Gastroesophageal sphincter (tissue), 3 donors: ENCODE results near the gene LSM6.

Experiments used
- POLR2A ChIP-seq, 2 donors: fragments of 450-650 bp; IDR thresholded peaks; one replicate each; pipeline ENCODE4 v1.6.1; 2017; ENCODE audit warnings: antibody characterized with exemption in 2 of 2, mild to moderate bottlenecking in 2 of 2, moderate library complexity in 1 of 2
- TF ChIP-seq, protein P1 (sequence below), 4 experiments: fragments of 200-600 bp in 2 of 4; fragments of 450-650 bp in 2 of 4; sonication (generic) in 1 of 4; IDR thresholded peaks; one replicate each; pipeline ENCODE4 v1.5.1; 2017 to 2019; ENCODE audit warnings: antibody characterized with exemption in 4 of 4, mild to moderate bottlenecking in 2 of 4, moderate library complexity in 2 of 4

DNA sequence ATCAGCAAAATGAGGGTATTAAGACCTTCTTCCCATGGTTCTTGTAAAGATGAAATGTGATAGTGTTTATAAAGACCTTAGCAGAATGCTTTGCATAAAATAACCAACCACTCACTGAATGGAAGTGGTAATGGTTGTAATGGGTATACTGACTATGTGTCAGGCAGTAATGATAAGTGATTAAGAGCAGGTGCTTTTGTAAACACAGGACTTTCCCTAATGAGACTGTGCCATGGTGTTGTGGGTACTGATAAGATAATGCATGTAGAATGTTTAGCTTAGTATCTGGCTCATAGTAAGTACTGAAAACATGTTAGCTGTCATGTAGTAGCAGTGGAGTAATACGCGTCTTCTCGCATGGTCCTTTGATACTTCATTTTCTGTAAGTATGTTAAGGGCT, 6.9 kb downstream of the LSM6 start:
- TF ChIP-seq, protein P1, sequence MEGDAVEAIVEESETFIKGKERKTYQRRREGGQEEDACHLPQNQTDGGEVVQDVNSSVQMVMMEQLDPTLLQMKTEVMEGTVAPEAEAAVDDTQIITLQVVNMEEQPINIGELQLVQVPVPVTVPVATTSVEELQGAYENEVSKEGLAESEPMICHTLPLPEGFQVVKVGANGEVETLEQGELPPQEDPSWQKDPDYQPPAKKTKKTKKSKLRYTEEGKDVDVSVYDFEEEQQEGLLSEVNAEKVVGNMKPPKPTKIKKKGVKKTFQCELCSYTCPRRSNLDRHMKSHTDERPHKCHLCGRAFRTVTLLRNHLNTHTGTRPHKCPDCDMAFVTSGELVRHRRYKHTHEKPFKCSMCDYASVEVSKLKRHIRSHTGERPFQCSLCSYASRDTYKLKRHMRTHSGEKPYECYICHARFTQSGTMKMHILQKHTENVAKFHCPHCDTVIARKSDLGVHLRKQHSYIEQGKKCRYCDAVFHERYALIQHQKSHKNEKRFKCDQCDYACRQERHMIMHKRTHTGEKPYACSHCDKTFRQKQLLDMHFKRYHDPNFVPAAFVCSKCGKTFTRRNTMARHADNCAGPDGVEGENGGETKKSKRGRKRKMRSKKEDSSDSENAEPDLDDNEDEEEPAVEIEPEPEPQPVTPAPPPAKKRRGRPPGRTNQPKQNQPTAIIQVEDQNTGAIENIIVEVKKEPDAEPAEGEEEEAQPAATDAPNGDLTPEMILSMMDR (IDR thresholded peaks at IDR 0.05): no peak
- no peak for TF ChIP-seq POLR2A (IDR thresholded peaks at IDR 0.05)
